ENCODE measurements around the gene IFITM1.
A peak's percentile ranks its signal among the peaks of the same experiment; 100 is the strongest.
"Not testable (repeated sequence)": the region's sequence is repeated elsewhere in the genome, so short reads cannot be mapped to it uniquely, and the experiment has no call there.

The IFITM1 gene

GRCh38 chr11:303363-303762, 10.5 kb upstream of the IFITM1 start:
- in situ Hi-C loops (cut with HindIII; ENCODE audit: low pct_ligation_motif_present, low sequenced_read_pairs) = no loop called here
- no peak for DNase-seq
- no peak overlapping the region for H3K4me3 ChIP-seq (ENCODE audit: low read depth, low read length)
- H3K36me3 ChIP-seq (replicated peaks) = no peaks in the 10 kb centered on the region
- no peak overlapping the region for H3K27ac ChIP-seq
- TF ChIP-seq CTCF (IDR thresholded peaks at IDR 0.05; ENCODE audit: low read depth, low read length, missing control alignments) = no peak
- H3K27me3 ChIP-seq (replicated peaks) = peaks cover 2% of the 10 kb centered on the region

GRCh38 chr11:304061-304506, 9.8 kb upstream of the IFITM1 start:
- in situ Hi-C loops (cut with HindIII; ENCODE audit: low pct_ligation_motif_present, low sequenced_read_pairs) = no loop called here
- DNase-seq = no peak
- TF ChIP-seq CTCF (IDR thresholded peaks at IDR 0.05; ENCODE audit: low read depth, low read length, missing control alignments) = no peak

GRCh38 chr11:304915-305843, 8.7 kb upstream of the IFITM1 start:
- peak; percentile 85 for TF ChIP-seq CTCF (IDR thresholded peaks at IDR 0.05; ENCODE audit: low read depth, low read length, missing control alignments)

More at GRCh38 chr11:304061-304506, 9.8 kb upstream of the IFITM1 start:
- Histone ChIP-seq H3K4me3 (ENCODE audit: low read depth, low read length) (no peak overlapping the region), H3K27me3 (replicated peaks) (peaks cover 2% of the 10 kb centered on the region), H3K36me3 (replicated peaks) (no peaks in the 10 kb centered on the region), H3K27ac (no peak overlapping the region)

GRCh38 chr11:305844-306211, 8.0 kb upstream of the IFITM1 start:
- DNase-seq = no peak
- in situ Hi-C loops (cut with HindIII; ENCODE audit: low pct_ligation_motif_present, low sequenced_read_pairs) = no loop called here
- Histone ChIP-seq H3K27me3 (replicated peaks) (no peaks in the 10 kb centered on the region), H3K4me3 (ENCODE audit: low read depth, low read length) (no peak overlapping the region), H3K36me3 (replicated peaks) (no peaks in the 10 kb centered on the region), H3K27ac (no peak overlapping the region)
- no peak for TF ChIP-seq CTCF (IDR thresholded peaks at IDR 0.05; ENCODE audit: low read depth, low read length, missing control alignments)

More at GRCh38 chr11:304915-305843, 8.7 kb upstream of the IFITM1 start:
- no peak overlapping the region for H3K27ac ChIP-seq
- in situ Hi-C loops (cut with HindIII; ENCODE audit: low pct_ligation_motif_present, low sequenced_read_pairs) = no loop called here
- DNase-seq = peak; percentile 59
- peaks cover 2% of the 10 kb centered on the region for H3K27me3 ChIP-seq (replicated peaks)
- no peak overlapping the region for H3K4me3 ChIP-seq (ENCODE audit: low read depth, low read length)
- H3K36me3 ChIP-seq (replicated peaks) = no peaks in the 10 kb centered on the region

GRCh38 chr11:306645-307371, 7.0 kb upstream of the IFITM1 start:
- in situ Hi-C loops (cut with HindIII; ENCODE audit: low pct_ligation_motif_present, low sequenced_read_pairs) = no loop called here

GRCh38 chr11:307766-308708, 5.8 kb upstream of the IFITM1 start, which contains the start of gene IFITM2:
Gene IFITM2 (plus strand): TSS chr11:307816. CDS start chr11:308193, 377 bp downstream.
- H3K27me3 ChIP-seq (replicated peaks); in situ Hi-C loops (cut with HindIII; ENCODE audit: low pct_ligation_motif_present, low sequenced_read_pairs); H3K36me3 ChIP-seq (replicated peaks); H3K27ac ChIP-seq: not testable (repeated sequence)
- peak; percentile 47 for DNase-seq
- H3K4me3 ChIP-seq (ENCODE audit: low read depth, low read length) = peak within 1 kb of the TSS; percentile 64

More at GRCh38 chr11:306645-307371, 7.0 kb upstream of the IFITM1 start:
- TF ChIP-seq CTCF (IDR thresholded peaks at IDR 0.05; ENCODE audit: low read depth, low read length, missing control alignments) = no peak
- DNase-seq = no peak
- H3K4me3 ChIP-seq (ENCODE audit: low read depth, low read length) = no peak overlapping the region
- no peaks in the 10 kb centered on the region for H3K36me3 ChIP-seq (replicated peaks)
- no peaks in the 10 kb centered on the region for H3K27me3 ChIP-seq (replicated peaks)
- H3K27ac ChIP-seq = no peak overlapping the region

GRCh38 chr11:308740-309665, 4.8 kb upstream of the IFITM1 start:
- peak overlapping the region; percentile 48 for H3K4me3 ChIP-seq (ENCODE audit: low read depth, low read length)
- H3K27ac ChIP-seq; in situ Hi-C loops (cut with HindIII; ENCODE audit: low pct_ligation_motif_present, low sequenced_read_pairs); H3K27me3 ChIP-seq (replicated peaks); H3K36me3 ChIP-seq (replicated peaks); DNase-seq: not testable (repeated sequence)
